Stimulated activated CD8-positive, alpha-beta memory T cell treated with anti-CD3 and anti-CD28 coated beads, Interleukin-15, amount 100 ng/mL, for 1 hour (primary cell): ENCODE data around the gene RBM15B.
A peak's percentile ranks its signal among the peaks of the same experiment; 100 is the strongest.
"Not testable (repeated sequence)": the region's sequence is repeated elsewhere in the genome, so short reads cannot be mapped to it uniquely, and the experiment has no call there.

Experiments
- DNase-seq: peaks from one replicate; pipeline ENCODE4 v3.0.0-alpha.2; 2020; ENCODE audit warnings: low read depth

Gene RBM15B

GRCh38 chr3:51378065-51378464 is 13.0 kb upstream of the RBM15B start:
- no peak for DNase-seq

GRCh38 chr3:51378726-51379125 is 12.4 kb upstream of the RBM15B start:
- no peak for DNase-seq

- no peak for DNase-seq
Measured at GRCh38 chr3:51379301-51379700, 11.8 kb upstream of the RBM15B start.

- DNase-seq = no peak
Measured at GRCh38 chr3:51379746-51380455, 11.2 kb upstream of the RBM15B start.

- DNase-seq = no peak
Measured at GRCh38 chr3:51380601-51381332, 10.3 kb upstream of the RBM15B start.

GRCh38 chr3:51381333-51381705 is 9.8 kb upstream of the RBM15B start:
- DNase-seq = no peak

GRCh38 chr3:51382076-51382745 is 8.9 kb upstream of the RBM15B start:
- DNase-seq = no peak

GRCh38 chr3:51382947-51383578 is 8.0 kb upstream of the RBM15B start:
- DNase-seq = no peak

GRCh38 chr3:51384055-51384725 is 6.9 kb upstream of the RBM15B start:
- DNase-seq = no peak

GRCh38 chr3:51384726-51385473 is 6.2 kb upstream of the RBM15B start, which contains the start of gene MANF:
Gene MANF (plus strand): TSS chr3:51385291. CDS start chr3:51385343, 52 bp downstream.
- DNase-seq = peak; percentile 90

- DNase-seq = no peak
Measured at GRCh38 chr3:51385621-51386091, 5.4 kb upstream of the RBM15B start.

- DNase-seq = no peak
Measured at GRCh38 chr3:51386159-51386851, 4.8 kb upstream of the RBM15B start.

GRCh38 chr3:51386852-51387229 is 4.2 kb upstream of the RBM15B start:
- no peak for DNase-seq

- not testable (repeated sequence) for DNase-seq
Measured at GRCh38 chr3:51387281-51387680, 3.8 kb upstream of the RBM15B start.

GRCh38 chr3:51388286-51389029 is 2.6 kb upstream of the RBM15B start:
- no peak for DNase-seq

GRCh38 chr3:51389423-51390183 is 1.5 kb upstream of the RBM15B start:
- DNase-seq = no peak

- no peak for DNase-seq
Measured at GRCh38 chr3:51390246-51391074, 625 bp upstream of the RBM15B start.
